Gastrocnemius medialis (tissue), 4 donors: ENCODE data around the gene DCAF8.

Source experiments
- POLR2A ChIP-seq, 2 donors: fragments of 450-650 bp; IDR thresholded peaks; one replicate each; pipeline ENCODE4 v1.6.1; 2017; ENCODE audit warnings: antibody characterized with exemption in 2 of 2, mild to moderate bottlenecking in 2 of 2, moderate library complexity in 2 of 2
- TF ChIP-seq, protein P1 (sequence below), 5 experiments: fragments of 450-650 bp in 3 of 5; fragments of 200-600 bp in 2 of 5; sonication (generic) in 2 of 5; IDR thresholded peaks in 4 of 5; conservative IDR thresholded peaks in 1 of 5; 1 replicate in 4 of 5; 2 replicates in 1 of 5; pipeline ENCODE4 v1.5.1; 2016 to 2019; ENCODE audit warnings: antibody characterized with exemption in 5 of 5, mild to moderate bottlenecking in 3 of 5, moderate library complexity in 3 of 5

DNA sequence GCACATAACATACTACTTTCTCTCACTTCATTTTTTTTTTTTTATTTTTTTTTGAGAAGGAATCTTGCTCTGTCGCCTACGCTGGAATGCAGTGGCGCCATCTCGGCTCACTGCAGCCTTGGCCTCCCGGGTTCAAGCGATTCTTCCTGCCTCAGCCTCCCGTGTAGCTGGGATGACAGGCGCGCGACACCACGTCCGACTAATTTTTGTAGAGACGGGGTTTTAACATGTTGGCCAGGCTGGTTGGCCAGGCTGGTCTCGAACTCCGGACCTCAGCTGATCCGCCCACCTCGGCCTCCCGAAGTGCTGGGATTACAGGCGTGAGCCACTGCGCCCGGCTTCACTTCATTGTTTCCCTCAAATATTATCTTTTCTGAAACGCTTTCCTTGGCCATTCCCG lies 23.2 kb upstream of the DCAF8 start:
- TF ChIP-seq, protein P1, sequence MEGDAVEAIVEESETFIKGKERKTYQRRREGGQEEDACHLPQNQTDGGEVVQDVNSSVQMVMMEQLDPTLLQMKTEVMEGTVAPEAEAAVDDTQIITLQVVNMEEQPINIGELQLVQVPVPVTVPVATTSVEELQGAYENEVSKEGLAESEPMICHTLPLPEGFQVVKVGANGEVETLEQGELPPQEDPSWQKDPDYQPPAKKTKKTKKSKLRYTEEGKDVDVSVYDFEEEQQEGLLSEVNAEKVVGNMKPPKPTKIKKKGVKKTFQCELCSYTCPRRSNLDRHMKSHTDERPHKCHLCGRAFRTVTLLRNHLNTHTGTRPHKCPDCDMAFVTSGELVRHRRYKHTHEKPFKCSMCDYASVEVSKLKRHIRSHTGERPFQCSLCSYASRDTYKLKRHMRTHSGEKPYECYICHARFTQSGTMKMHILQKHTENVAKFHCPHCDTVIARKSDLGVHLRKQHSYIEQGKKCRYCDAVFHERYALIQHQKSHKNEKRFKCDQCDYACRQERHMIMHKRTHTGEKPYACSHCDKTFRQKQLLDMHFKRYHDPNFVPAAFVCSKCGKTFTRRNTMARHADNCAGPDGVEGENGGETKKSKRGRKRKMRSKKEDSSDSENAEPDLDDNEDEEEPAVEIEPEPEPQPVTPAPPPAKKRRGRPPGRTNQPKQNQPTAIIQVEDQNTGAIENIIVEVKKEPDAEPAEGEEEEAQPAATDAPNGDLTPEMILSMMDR (IDR thresholded peaks at IDR 0.05 in 4 of 5, conservative IDR thresholded peaks at IDR 0.05 in 1 of 5) = no peak
- no peak for TF ChIP-seq POLR2A (IDR thresholded peaks at IDR 0.05)
